Type B pancreatic cell (in vitro differentiated cells): Measurements from ENCODE around the gene ZNF709. TPM values are rescaled to one million over a fixed set of nuclear protein-coding genes. Genes with fewer than 3 reads are reported as not detected.

Source experiments
- DNase-seq: peaks from one replicate; pipeline ENCODE4 v3.0.0; 2021; ENCODE audit warnings: mixed read lengths; ENCODE audit not compliant: unreplicated experiment; ENCODE audit errors: extremely low spot score
- H3K27ac Mint-ChIP-seq: 2 replicates; pipeline ENCODE4 v1.8.0; 2021; ENCODE audit warnings: mild to moderate bottlenecking, mixed read lengths
- H3K27me3 Mint-ChIP-seq: 2 replicates; pipeline ENCODE4 v1.8.0; 2021; ENCODE audit warnings: mixed read lengths
- H3K36me3 Mint-ChIP-seq: 2 replicates; pipeline ENCODE4 v1.8.0; 2021; ENCODE audit warnings: mixed read lengths
- H3K4me1 Mint-ChIP-seq: one replicate; pipeline ENCODE4 v1.8.0; 2021; ENCODE audit warnings: mixed read lengths; ENCODE audit not compliant: unreplicated experiment
- H3K4me3 Mint-ChIP-seq: 2 replicates; pipeline ENCODE4 v1.8.0; 2021; ENCODE audit warnings: mild to moderate bottlenecking, mixed read lengths
- H3K9me3 Mint-ChIP-seq: 2 replicates; pipeline ENCODE4 v1.8.0; 2021; ENCODE audit warnings: mixed read lengths
- total RNA-seq: library from RNA; stranded (reverse); gene quantifications from 2 replicates; pipeline ENCODE4 v1.2.1, GENCODE V29; 2021; ENCODE audit warnings: low replicate concordance
- TF ChIP-seq, protein P1 (sequence below): fragments of 200-600 bp; sonication (generic); conservative IDR thresholded peaks from 2 replicates; pipeline ENCODE4 v1.5.0; 2021; ENCODE audit warnings: antibody characterized with exemption, mild to moderate bottlenecking

ZNF709 gene
- total RNA-seq, 1 donor from 2014 or later, result 5.6 TPM

DNA sequence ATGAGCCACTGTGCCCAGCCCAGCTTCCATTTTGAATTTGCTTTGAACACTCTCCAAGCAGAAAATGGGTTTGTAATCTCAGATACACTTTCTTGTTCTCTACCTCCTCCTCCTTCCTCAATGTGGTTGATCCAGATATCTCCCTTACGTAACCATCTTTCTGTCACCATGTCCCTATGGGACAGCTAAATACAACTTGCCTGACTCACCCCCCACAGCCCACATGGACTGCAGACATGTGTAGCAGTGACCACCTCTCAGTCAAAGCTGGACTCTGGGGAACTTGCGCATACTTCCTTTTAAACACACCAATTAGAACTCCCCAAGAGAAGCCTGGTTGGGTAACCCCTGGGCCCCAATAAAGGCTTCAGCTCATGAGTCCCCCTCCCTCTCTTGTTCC is 72.7 kb downstream of the ZNF709 start:
- Mint-ChIP-seq H3K4me3 (no peak overlapping the region), H3K9me3 (peaks cover 13% of the 10 kb centered on the region), H3K36me3 (peaks cover 6% of the 10 kb centered on the region), H3K27me3 (no peaks in the 10 kb centered on the region), H3K27ac (no peak overlapping the region), H3K4me1 (no peaks in the 10 kb centered on the region)
- TF ChIP-seq, protein P1, sequence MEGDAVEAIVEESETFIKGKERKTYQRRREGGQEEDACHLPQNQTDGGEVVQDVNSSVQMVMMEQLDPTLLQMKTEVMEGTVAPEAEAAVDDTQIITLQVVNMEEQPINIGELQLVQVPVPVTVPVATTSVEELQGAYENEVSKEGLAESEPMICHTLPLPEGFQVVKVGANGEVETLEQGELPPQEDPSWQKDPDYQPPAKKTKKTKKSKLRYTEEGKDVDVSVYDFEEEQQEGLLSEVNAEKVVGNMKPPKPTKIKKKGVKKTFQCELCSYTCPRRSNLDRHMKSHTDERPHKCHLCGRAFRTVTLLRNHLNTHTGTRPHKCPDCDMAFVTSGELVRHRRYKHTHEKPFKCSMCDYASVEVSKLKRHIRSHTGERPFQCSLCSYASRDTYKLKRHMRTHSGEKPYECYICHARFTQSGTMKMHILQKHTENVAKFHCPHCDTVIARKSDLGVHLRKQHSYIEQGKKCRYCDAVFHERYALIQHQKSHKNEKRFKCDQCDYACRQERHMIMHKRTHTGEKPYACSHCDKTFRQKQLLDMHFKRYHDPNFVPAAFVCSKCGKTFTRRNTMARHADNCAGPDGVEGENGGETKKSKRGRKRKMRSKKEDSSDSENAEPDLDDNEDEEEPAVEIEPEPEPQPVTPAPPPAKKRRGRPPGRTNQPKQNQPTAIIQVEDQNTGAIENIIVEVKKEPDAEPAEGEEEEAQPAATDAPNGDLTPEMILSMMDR, result no peak
- no peak for DNase-seq

Other genes with a start within 250 kb of the ZNF709 start
- 11.7 and 13.0 TPM in 2 replicates for gene ZNF44, start 189.9 kb downstream of the ZNF709 start, total RNA-seq
- gene ZNF563, start 151.2 kb downstream of the ZNF709 start, total RNA-seq, result 2.6 and 2.7 TPM in 2 replicates
- gene ZNF442, start 119.1 kb downstream of the ZNF709 start, total RNA-seq, result 2.4 and 5.1 TPM in 2 replicates
- 5.4 and 6.5 TPM in 2 replicates for gene ZNF799, start 83.5 kb downstream of the ZNF709 start, total RNA-seq
- 7.7 TPM in 2 replicates for gene ZNF443, start 43.8 kb downstream of the ZNF709 start, total RNA-seq
- 11.0 and 14.5 TPM in 2 replicates for gene ZNF564, start 66.7 kb upstream of the ZNF709 start, total RNA-seq
- gene ZNF490, start 126.0 kb upstream of the ZNF709 start, total RNA-seq, result 11.2 and 11.4 TPM in 2 replicates
- 21.1 and 27.4 TPM in 2 replicates for gene ZNF791, start 126.1 kb upstream of the ZNF709 start, total RNA-seq
- gene MAN2B1, start 181.9 kb upstream of the ZNF709 start, total RNA-seq, result 90.6 and 95.4 TPM in 2 replicates
- 9.8 and 14.6 TPM in 2 replicates for gene WDR83, start 182.0 kb upstream of the ZNF709 start, total RNA-seq
- 71.2 and 79.4 TPM in 2 replicates for gene DHPS, start 197.1 kb upstream of the ZNF709 start, total RNA-seq
- gene GNG14, start 203.2 kb upstream of the ZNF709 start, total RNA-seq, result 0.85 TPM in 1 of 2 replicates, not detected in the other
- 15.4 and 17.0 TPM in 2 replicates for gene FBXW9, start 211.8 kb upstream of the ZNF709 start, total RNA-seq
- 78.6 and 99.7 TPM in 2 replicates for gene TNPO2, start 239.1 kb upstream of the ZNF709 start, total RNA-seq
- gene TRIR, start 249.9 kb upstream of the ZNF709 start, total RNA-seq, result 164 and 173 TPM in 2 replicates